Testis (tissue), 3 donors: ENCODE results near the gene IER5. TPM values are rescaled to one million over a fixed set of nuclear protein-coding genes. Genes with fewer than 3 reads are reported as not detected.

Source experiments
- DNase-seq: peaks from one replicate; pipeline ENCODE4 v3.0.0-alpha.2; 2019
- H3K27ac ChIP-seq, 2 donors: fragments of 200-600 bp; sonication (generic); one replicate each; pipeline ENCODE4 v1.5.1; 2019
- H3K27me3 ChIP-seq: fragments of 200-600 bp; sonication (generic); one replicate; pipeline ENCODE4 v1.5.1; 2019
- H3K36me3 ChIP-seq: fragments of 200-600 bp; sonication (generic); one replicate; pipeline ENCODE4 v1.5.1; 2017; ENCODE audit warnings: low read depth; ENCODE audit errors: missing control alignments
- H3K4me1 ChIP-seq: fragments of 200-600 bp; sonication (generic); one replicate; pipeline ENCODE4 v1.5.1; 2019
- H3K4me3 ChIP-seq, 2 donors: fragments of 200-600 bp; sonication (generic); one replicate each; pipeline ENCODE4 v1.5.1; 2017 to 2019
- H3K9me3 ChIP-seq: fragments of 200-600 bp; sonication (generic); one replicate; pipeline ENCODE4 v1.5.1; 2017
- POLR2A ChIP-seq: fragments of 450-650 bp; IDR thresholded peaks from one replicate; pipeline ENCODE4 v1.6.1; 2017; ENCODE audit warnings: antibody characterized with exemption, mild to moderate bottlenecking, moderate library complexity
- whole genome bisulfite sequencing, 2 donors: methylation state at CpG; one replicate each; pipeline ENCODE4 v1.1.5; 2018; 5-methylcytosine and 5-hydroxymethylcytosine counted together
- intact Hi-C: fragments of 100-400 bp; cut with DNase I; formaldehyde crosslinking; loops from one replicate; pipeline ENCODE4 v1.15.1; 2023; ENCODE audit warnings: low total_unique reads
- polyA plus RNA-seq: library from polyadenylated mRNA; stranded (reverse); fragments of 350-450 nt; fragmentation: Illumina TruSeq; extraction: RNeasy Lipid Tissue Mini Kit (QIAGEN cat#74804); gene quantifications from one replicate; pipeline ENCODE4 v1.2.3, GENCODE V29; 2014; ENCODE audit warnings: low read depth, low replicate concordance; ENCODE audit not compliant: insufficient read depth
- total RNA-seq, 2 donors: library from RNA; depleted of rRNA; stranded (reverse); fragments of >200 nt; gene quantifications; one replicate each; pipeline ENCODE4 v1.2.3, GENCODE V29; 2016
- TF ChIP-seq, protein P1 (sequence below), 3 experiments: fragments of 450-650 bp in 2 of 3; fragments of 200-600 bp in 1 of 3; sonication (generic) in 1 of 3; IDR thresholded peaks; one replicate each; pipeline ENCODE4 v1.5.1; 2016 to 2019; ENCODE audit warnings: antibody characterized with exemption in 3 of 3, mild to moderate bottlenecking in 2 of 3, moderate library complexity in 1 of 3

Gene IER5
- total and polyA plus RNA-seq, 3 donors from 2014 or later: 7.1 to 13.3 (median 10.3) TPM

DNA sequence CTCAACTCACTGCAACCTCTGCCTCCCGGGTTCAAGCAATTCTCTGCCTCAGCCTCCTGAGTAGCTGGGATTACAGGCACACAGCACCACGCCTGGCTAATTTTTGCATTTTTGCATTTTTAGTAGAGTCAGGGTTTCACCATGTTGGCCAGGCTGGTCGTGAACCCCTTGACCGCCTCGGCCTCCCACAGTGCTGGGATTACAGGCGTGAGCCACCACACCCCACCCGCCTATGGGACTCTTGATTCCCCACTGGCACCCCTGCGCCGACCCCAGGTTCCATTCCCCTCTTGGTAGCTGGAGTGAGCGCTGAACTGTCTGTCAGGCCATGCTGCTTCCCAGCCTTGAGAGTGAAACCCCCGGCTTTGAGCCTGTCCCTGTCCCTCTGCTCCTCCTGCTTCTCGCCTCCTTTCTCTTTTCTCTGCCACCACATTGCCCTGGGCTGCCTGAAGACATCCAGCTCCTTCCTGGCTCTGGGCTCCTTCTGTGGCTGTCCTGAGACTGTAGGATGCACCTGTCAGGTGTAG lies 48.8 kb downstream of the IER5 start:
- TF ChIP-seq, protein P1, sequence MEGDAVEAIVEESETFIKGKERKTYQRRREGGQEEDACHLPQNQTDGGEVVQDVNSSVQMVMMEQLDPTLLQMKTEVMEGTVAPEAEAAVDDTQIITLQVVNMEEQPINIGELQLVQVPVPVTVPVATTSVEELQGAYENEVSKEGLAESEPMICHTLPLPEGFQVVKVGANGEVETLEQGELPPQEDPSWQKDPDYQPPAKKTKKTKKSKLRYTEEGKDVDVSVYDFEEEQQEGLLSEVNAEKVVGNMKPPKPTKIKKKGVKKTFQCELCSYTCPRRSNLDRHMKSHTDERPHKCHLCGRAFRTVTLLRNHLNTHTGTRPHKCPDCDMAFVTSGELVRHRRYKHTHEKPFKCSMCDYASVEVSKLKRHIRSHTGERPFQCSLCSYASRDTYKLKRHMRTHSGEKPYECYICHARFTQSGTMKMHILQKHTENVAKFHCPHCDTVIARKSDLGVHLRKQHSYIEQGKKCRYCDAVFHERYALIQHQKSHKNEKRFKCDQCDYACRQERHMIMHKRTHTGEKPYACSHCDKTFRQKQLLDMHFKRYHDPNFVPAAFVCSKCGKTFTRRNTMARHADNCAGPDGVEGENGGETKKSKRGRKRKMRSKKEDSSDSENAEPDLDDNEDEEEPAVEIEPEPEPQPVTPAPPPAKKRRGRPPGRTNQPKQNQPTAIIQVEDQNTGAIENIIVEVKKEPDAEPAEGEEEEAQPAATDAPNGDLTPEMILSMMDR (IDR thresholded peaks at IDR 0.05): no peak
- TF ChIP-seq POLR2A: no peak
- no peak for DNase-seq
- intact Hi-C loops: no loop called here
- H3K27ac ChIP-seq: no peak overlapping the region
- no peaks in the 10 kb centered on the region for H3K27me3 ChIP-seq
- H3K36me3 ChIP-seq: no peaks in the 10 kb centered on the region
- 94 to 97% methylated on average over 12 of the region's 12 CpGs for WGBS, 2 donors
- no peaks in the 10 kb centered on the region for H3K9me3 ChIP-seq
- peaks cover 13% of the 10 kb centered on the region for H3K4me1 ChIP-seq
- no peak overlapping the region for H3K4me3 ChIP-seq

DNA sequence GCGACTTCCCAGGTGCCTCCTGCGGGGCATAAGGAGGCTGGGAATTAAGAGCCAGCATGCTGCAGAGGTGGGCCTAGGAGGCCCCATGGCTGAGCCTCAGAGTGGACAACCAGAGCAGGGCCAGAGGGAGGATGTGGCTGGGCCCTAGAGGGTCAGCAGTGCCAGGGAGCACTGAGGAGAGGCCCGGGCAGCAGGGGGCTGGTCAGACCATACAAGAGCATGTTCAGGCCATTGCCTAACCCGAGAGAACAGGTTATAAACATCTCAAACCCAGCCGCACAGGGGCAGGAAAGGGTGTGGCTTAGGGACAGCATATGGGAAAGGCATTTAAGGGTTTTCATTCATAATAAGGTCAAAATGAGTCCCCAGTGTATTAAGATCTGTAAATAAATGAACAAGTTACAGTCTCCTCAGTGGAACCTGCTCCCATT lies 51.1 kb downstream of the IER5 start:
- TF ChIP-seq POLR2A: no peak
- TF ChIP-seq, protein P1 (IDR thresholded peaks at IDR 0.05): no peak
- Histone ChIP-seq H3K36me3 (no peaks in the 10 kb centered on the region), H3K27me3 (no peaks in the 10 kb centered on the region), H3K4me3 (no peak overlapping the region), H3K4me1 (peaks cover 12% of the 10 kb centered on the region), H3K27ac (no peak overlapping the region), H3K9me3 (no peaks in the 10 kb centered on the region)
- DNase-seq: no peak
- WGBS, 2 donors: 58 to 66% methylated on average over 4 to 5 of the region's 5 CpGs
- intact Hi-C loops: loop anchor here (5.0 kb wide), 1 partner anchor 52 kb away; the partner anchor contains the start of gene IER5

- H3K27me3 ChIP-seq: no peaks in the 10 kb centered on the region
- no peaks in the 10 kb centered on the region for H3K36me3 ChIP-seq
- intact Hi-C loops: loop anchor here (5.0 kb wide), 1 partner anchor 53 kb away; the partner anchor contains the start of gene IER5
- no peak overlapping the region for H3K27ac ChIP-seq
- H3K4me3 ChIP-seq: no peak overlapping the region
- H3K9me3 ChIP-seq: no peaks in the 10 kb centered on the region
- no peak for DNase-seq
- WGBS, 2 donors: 85 to 88% methylated on average over 4 of the region's 4 CpGs
- TF ChIP-seq POLR2A: no peak
- TF ChIP-seq, protein P1 (IDR thresholded peaks at IDR 0.05): no peak
- peaks cover 5% of the 10 kb centered on the region for H3K4me1 ChIP-seq
These were observed 51.9 kb downstream of the IER5 start for GRCh38 chr1:181140398-181140797.

GRCh38 chr1:181140891-181141290 lies 52.4 kb downstream of the IER5 start:
- Histone ChIP-seq H3K36me3 (no peaks in the 10 kb centered on the region), H3K4me3 (no peak overlapping the region), H3K9me3 (no peaks in the 10 kb centered on the region), H3K27me3 (no peaks in the 10 kb centered on the region), H3K27ac (no peak overlapping the region), H3K4me1 (no peaks in the 10 kb centered on the region)
- 82 to 86% methylated on average over 3 of the region's 3 CpGs for WGBS, 2 donors
- intact Hi-C loops: loop anchor here (5.0 kb wide), 1 partner anchor 54 kb away; the partner anchor contains the start of gene IER5
- no peak for TF ChIP-seq POLR2A
- TF ChIP-seq, protein P1 (IDR thresholded peaks at IDR 0.05): no peak
- DNase-seq: no peak

DNA sequence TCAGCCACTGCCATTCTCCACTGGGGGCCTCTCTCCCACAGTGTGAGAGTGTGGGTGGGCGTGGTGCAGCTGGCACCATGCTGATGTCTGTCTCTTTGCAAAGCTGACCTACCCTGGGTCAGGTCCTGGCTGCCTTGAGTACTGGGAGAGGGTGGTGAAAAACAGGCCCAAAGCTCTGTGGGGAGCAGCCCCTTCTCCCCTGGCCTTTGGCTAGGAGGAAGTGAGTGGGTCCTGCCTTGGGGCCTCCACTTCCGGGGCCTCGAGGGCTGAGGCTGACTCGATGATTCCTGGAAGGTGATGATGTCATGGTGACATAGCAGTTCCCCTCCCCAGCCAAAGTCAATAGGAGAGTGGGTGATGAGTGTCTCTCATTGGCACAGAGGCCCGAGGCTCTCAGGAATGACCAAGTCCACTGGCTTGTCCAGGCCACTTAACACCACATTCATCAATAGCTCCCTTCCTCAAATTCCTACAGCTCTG lies 53.0 kb downstream of the IER5 start:
- Histone ChIP-seq H3K36me3 (no peaks in the 10 kb centered on the region), H3K27ac (no peak overlapping the region), H3K27me3 (no peaks in the 10 kb centered on the region), H3K4me3 (no peak overlapping the region), H3K9me3 (no peaks in the 10 kb centered on the region), H3K4me1 (no peaks in the 10 kb centered on the region)
- intact Hi-C loops: loop anchor here (5.0 kb wide), 1 partner anchor 54 kb away; the partner anchor contains the start of gene IER5
- DNase-seq: no peak
- TF ChIP-seq POLR2A: no peak
- 66 to 90% methylated on average over 5 of the region's 5 CpGs for WGBS, 2 donors

Other genes with a start within 250 kb of the IER5 start
- gene KIAA1614, start 175.8 kb upstream of the IER5 start, total RNA-seq: 1 to 10 TPM; 3.7 to 4.0 TPM
- gene KIAA1614, start 175.8 kb upstream of the IER5 start, polyA plus RNA-seq: 3.7 TPM
- gene STX6, start 65.8 kb upstream of the IER5 start, total RNA-seq: 10 to 100 TPM; 26.5 to 29.7 TPM
- 12.7 TPM for gene STX6, start 65.8 kb upstream of the IER5 start, polyA plus RNA-seq
- gene MR1, start 54.7 kb upstream of the IER5 start, total RNA-seq: 1 to 10 TPM; 5.8 to 7.1 TPM
- gene MR1, start 54.7 kb upstream of the IER5 start, polyA plus RNA-seq: 8.6 TPM